BLaER1 (cell line): ENCODE data around the gene SEL1L2.

ENCODE experiments used
- H3K27ac ChIP-seq: shearing (Covaris generic); formaldehyde crosslinking; 2 replicates; pipeline ENCODE4 v1.8.1; 2022
- H3K27me3 ChIP-seq: shearing (Covaris generic); formaldehyde crosslinking; 2 replicates; pipeline ENCODE4 v1.8.1; 2022
- H3K36me3 ChIP-seq: shearing (Covaris generic); formaldehyde crosslinking; 2 replicates; pipeline ENCODE4 v1.8.1; 2022
- H3K4me1 ChIP-seq: shearing (Covaris generic); formaldehyde crosslinking; 2 replicates; pipeline ENCODE4 v1.8.1; 2022
- H3K4me2 ChIP-seq: shearing (Covaris generic); formaldehyde crosslinking; 2 replicates; pipeline ENCODE4 v1.8.1; 2022
- H3K4me3 ChIP-seq: shearing (Covaris generic); formaldehyde crosslinking; 2 replicates; pipeline ENCODE4 v1.8.1; 2022
- H3K9ac ChIP-seq: shearing (Covaris generic); formaldehyde crosslinking; 2 replicates; pipeline ENCODE4 v1.8.1; 2022
- H3K9me3 ChIP-seq: shearing (Covaris generic); formaldehyde crosslinking; 2 replicates; pipeline ENCODE4 v1.8.1; 2022
- H4K20me1 ChIP-seq: shearing (Covaris generic); formaldehyde crosslinking; 2 replicates; pipeline ENCODE4 v1.8.1; 2022
- Cebpa-rat ChIP-seq: shearing (Covaris generic); IDR thresholded peaks from 2 replicates; pipeline ENCODE4 v1.8.1; 2022

SEL1L2 gene

GRCh38 chr20:13874394-13875157, 115.8 kb downstream of the SEL1L2 start:
- Histone ChIP-seq H3K27ac (no peak overlapping the region), H3K4me3 (no peak overlapping the region), H3K4me2 (no peak overlapping the region), H3K27me3 (no peaks in the 10 kb centered on the region), H3K4me1 (no peaks in the 10 kb centered on the region), H3K36me3 (no peaks in the 10 kb centered on the region), H4K20me1 (no peaks in the 10 kb centered on the region), H3K9ac (no peak overlapping the region), H3K9me3 (no peaks in the 10 kb centered on the region)
- TF ChIP-seq Cebpa-rat: no peak

GRCh38 chr20:13873831-13874230, 116.6 kb downstream of the SEL1L2 start:
- H3K9me3 ChIP-seq: no peaks in the 10 kb centered on the region
- no peaks in the 10 kb centered on the region for H3K36me3 ChIP-seq
- no peaks in the 10 kb centered on the region for H3K4me1 ChIP-seq
- TF ChIP-seq Cebpa-rat: no peak
- no peak overlapping the region for H3K4me2 ChIP-seq
- no peak overlapping the region for H3K27ac ChIP-seq
- no peak overlapping the region for H3K9ac ChIP-seq
- H3K27me3 ChIP-seq: no peaks in the 10 kb centered on the region
- no peak overlapping the region for H3K4me3 ChIP-seq
- H4K20me1 ChIP-seq: no peaks in the 10 kb centered on the region

GRCh38 chr20:13870170-13870748, 120.2 kb downstream of the SEL1L2 start:
- no peaks in the 10 kb centered on the region for H3K36me3 ChIP-seq
- H4K20me1 ChIP-seq: no peaks in the 10 kb centered on the region
- no peaks in the 10 kb centered on the region for H3K4me1 ChIP-seq
- H3K9me3 ChIP-seq: no peaks in the 10 kb centered on the region
- no peak overlapping the region for H3K4me3 ChIP-seq
- TF ChIP-seq Cebpa-rat: no peak
- no peaks in the 10 kb centered on the region for H3K27me3 ChIP-seq
- H3K27ac ChIP-seq: no peak overlapping the region
- no peak overlapping the region for H3K9ac ChIP-seq
- no peak overlapping the region for H3K4me2 ChIP-seq

GRCh38 chr20:13868331-13868730, 122.1 kb downstream of the SEL1L2 start:
- Histone ChIP-seq H3K9ac (no peak overlapping the region), H3K36me3 (no peaks in the 10 kb centered on the region), H3K4me1 (no peaks in the 10 kb centered on the region), H3K27me3 (no peaks in the 10 kb centered on the region), H3K9me3 (no peaks in the 10 kb centered on the region), H3K4me3 (no peak overlapping the region), H3K4me2 (no peak overlapping the region), H4K20me1 (no peaks in the 10 kb centered on the region), H3K27ac (no peak overlapping the region)
- no peak for TF ChIP-seq Cebpa-rat

- Histone ChIP-seq H3K27me3 (no peaks in the 10 kb centered on the region), H3K9me3 (no peaks in the 10 kb centered on the region), H3K4me2 (no peak overlapping the region), H3K4me1 (no peaks in the 10 kb centered on the region), H4K20me1 (no peaks in the 10 kb centered on the region), H3K4me3 (no peak overlapping the region), H3K36me3 (no peaks in the 10 kb centered on the region), H3K9ac (no peak overlapping the region), H3K27ac (no peak overlapping the region)
- no peak for TF ChIP-seq Cebpa-rat
These were observed 124.5 kb downstream of the SEL1L2 start for GRCh38 chr20:13865791-13866351.

- Histone ChIP-seq H3K4me2 (no peak overlapping the region), H3K27ac (no peak overlapping the region), H3K4me3 (no peak overlapping the region), H3K36me3 (no peaks in the 10 kb centered on the region), H3K4me1 (no peaks in the 10 kb centered on the region), H3K27me3 (no peaks in the 10 kb centered on the region), H4K20me1 (no peaks in the 10 kb centered on the region), H3K9me3 (no peaks in the 10 kb centered on the region), H3K9ac (no peak overlapping the region)
- no peak for TF ChIP-seq Cebpa-rat
These were observed 125.3 kb downstream of the SEL1L2 start for GRCh38 chr20:13865156-13865555.

GRCh38 chr20:13863244-13863643, 127.2 kb downstream of the SEL1L2 start:
- no peaks in the 10 kb centered on the region for H3K4me1 ChIP-seq
- H4K20me1 ChIP-seq: no peaks in the 10 kb centered on the region
- H3K4me2 ChIP-seq: no peak overlapping the region
- H3K27me3 ChIP-seq: no peaks in the 10 kb centered on the region
- no peaks in the 10 kb centered on the region for H3K36me3 ChIP-seq
- H3K4me3 ChIP-seq: no peak overlapping the region
- H3K9me3 ChIP-seq: no peaks in the 10 kb centered on the region
- no peak for TF ChIP-seq Cebpa-rat
- H3K9ac ChIP-seq: no peak overlapping the region
- no peak overlapping the region for H3K27ac ChIP-seq

- Histone ChIP-seq H3K4me2 (no peak overlapping the region), H3K4me3 (no peak overlapping the region), H3K36me3 (no peaks in the 10 kb centered on the region), H3K27me3 (no peaks in the 10 kb centered on the region), H4K20me1 (no peaks in the 10 kb centered on the region), H3K4me1 (no peaks in the 10 kb centered on the region), H3K9me3 (no peaks in the 10 kb centered on the region), H3K27ac (no peak overlapping the region), H3K9ac (no peak overlapping the region)
- TF ChIP-seq Cebpa-rat: no peak
These were observed 128.2 kb downstream of the SEL1L2 start for GRCh38 chr20:13862245-13862644.

GRCh38 chr20:13858871-13859270, 131.5 kb downstream of the SEL1L2 start:
- H3K4me1 ChIP-seq: no peaks in the 10 kb centered on the region
- no peaks in the 10 kb centered on the region for H3K9me3 ChIP-seq
- no peak overlapping the region for H3K4me3 ChIP-seq
- no peak for TF ChIP-seq Cebpa-rat
- no peak overlapping the region for H3K4me2 ChIP-seq
- no peaks in the 10 kb centered on the region for H4K20me1 ChIP-seq
- H3K36me3 ChIP-seq: no peaks in the 10 kb centered on the region
- H3K9ac ChIP-seq: no peak overlapping the region
- H3K27me3 ChIP-seq: no peaks in the 10 kb centered on the region
- H3K27ac ChIP-seq: no peak overlapping the region

GRCh38 chr20:13858439-13858838, 132.0 kb downstream of the SEL1L2 start:
- Histone ChIP-seq H3K9me3 (no peaks in the 10 kb centered on the region), H4K20me1 (no peaks in the 10 kb centered on the region), H3K4me2 (no peak overlapping the region), H3K9ac (no peak overlapping the region), H3K27me3 (no peaks in the 10 kb centered on the region), H3K36me3 (no peaks in the 10 kb centered on the region), H3K27ac (no peak overlapping the region), H3K4me3 (no peak overlapping the region), H3K4me1 (no peaks in the 10 kb centered on the region)
- TF ChIP-seq Cebpa-rat: no peak
